NCI-H1105 (cell line): Measurements from ENCODE around the gene IL23A.
A peak's percentile ranks its signal among the peaks of the same experiment; 100 is the strongest.
"Not testable (repeated sequence)": the region's sequence is repeated elsewhere in the genome, so short reads cannot be mapped to it uniquely, and the experiment has no call there.

ENCODE experiments used
- DNase-seq: peaks from one replicate; lab custom pipeline; 2025; lab: John Stamatoyannopoulos, UW

The IL23A gene, protein sequence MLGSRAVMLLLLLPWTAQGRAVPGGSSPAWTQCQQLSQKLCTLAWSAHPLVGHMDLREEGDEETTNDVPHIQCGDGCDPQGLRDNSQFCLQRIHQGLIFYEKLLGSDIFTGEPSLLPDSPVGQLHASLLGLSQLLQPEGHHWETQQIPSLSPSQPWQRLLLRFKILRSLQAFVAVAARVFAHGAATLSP

GRCh38 chr12:56338308-56339157 lies at the start of gene IL23A:
Gene IL23A, plus strand, starts transcription at chr12:56338884. Its CDS starts 161 bp downstream, at chr12:56339045.
- DNase-seq: no peak

DNA sequence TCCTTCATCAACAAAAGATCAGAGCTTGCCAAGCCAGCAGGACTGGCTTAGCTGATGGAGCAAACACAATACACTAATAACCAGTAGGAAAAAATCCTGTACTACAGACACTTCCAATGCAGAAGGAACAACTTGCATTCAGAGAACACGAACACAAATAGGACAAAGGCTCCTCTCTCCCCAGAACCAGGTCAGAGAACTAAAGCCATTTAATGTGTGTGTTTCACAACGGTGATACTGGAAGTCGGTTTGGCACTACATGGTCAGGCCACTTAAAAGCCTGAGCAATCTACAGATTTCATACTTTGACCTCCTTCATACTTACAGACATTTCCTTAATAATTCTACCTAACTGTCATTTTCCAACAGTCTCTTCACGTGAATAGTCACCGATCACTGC lies 44.9 kb upstream of the IL23A start:
- no peak for DNase-seq

- no peak for DNase-seq
Observed at GRCh38 chr12:56296295-56296694, 42.4 kb upstream of the IL23A start.

GRCh38 chr12:56297400-56297799 lies 41.3 kb upstream of the IL23A start:
- no peak for DNase-seq

GRCh38 chr12:56298828-56299227 lies 39.9 kb upstream of the IL23A start:
- no peak for DNase-seq

GRCh38 chr12:56299308-56299852 lies 39.3 kb upstream of the IL23A start:
- no peak for DNase-seq

GRCh38 chr12:56299853-56300643 lies 38.6 kb upstream of the IL23A start, which contains the start of gene CS:
Gene CS, minus strand, starts transcription at chr12:56300330. Its CDS starts 129 bp downstream, at chr12:56300201.
- peak; percentile 89 for DNase-seq

DNA sequence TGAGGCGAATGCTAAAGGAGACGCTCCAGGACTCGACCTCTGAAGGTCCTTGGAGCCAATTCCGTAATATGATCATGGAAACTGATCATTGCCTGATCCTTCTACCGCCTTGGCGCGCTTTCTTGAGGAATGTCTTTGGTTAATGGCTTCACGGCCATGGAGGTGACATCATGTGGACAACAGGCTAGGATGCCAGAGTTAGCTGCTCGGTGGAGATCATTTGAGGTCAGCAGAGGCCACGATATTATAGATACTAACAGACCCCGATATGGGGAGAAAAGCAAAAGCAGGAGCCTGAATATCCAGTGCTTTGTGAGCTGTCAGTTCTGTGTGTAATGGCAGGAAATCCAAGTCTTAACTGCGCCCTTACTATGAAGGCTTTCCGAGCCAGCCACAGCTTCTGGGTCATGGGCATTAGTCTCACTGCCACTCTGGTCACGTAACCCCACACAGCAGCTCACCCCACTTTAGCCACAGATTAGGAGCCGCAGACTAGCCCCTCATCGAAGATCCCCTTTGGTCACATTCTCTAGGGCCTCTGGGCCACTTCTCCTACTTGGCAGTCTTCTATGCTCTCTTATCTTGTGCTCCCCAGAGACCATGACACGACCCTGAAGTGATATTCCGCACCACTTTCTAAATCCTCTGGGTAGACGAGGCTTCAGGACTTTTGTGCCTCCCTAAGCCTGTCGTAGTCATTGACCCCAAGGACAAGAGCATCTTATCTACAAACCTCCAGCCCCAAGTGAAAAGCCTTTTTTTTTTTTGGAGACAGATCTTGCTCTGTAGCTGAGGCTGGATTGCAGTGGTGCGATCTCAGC lies 37.8 kb upstream of the IL23A start:
- peak; percentile 31 for DNase-seq

DNA sequence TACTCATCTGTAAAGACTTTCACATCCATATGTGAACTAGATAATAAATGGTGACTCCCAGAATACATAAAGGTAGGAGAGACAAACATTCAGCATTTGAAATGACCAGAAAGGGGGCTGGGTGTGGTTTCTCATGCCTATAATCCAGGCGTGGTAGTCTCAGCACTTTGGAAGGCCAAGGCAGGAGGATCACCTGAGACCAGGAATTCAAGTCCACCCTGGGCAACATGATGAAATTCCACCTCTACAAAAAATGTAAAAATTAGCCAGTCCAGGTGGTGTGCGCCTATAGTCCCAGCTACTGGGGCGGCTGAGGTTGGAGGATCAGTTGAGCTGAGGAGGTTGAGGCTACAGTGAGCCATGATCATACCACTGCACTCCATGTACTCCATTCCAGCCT lies 34.4 kb upstream of the IL23A start:
- no peak for DNase-seq

- DNase-seq: no peak
Observed at GRCh38 chr12:56304872-56305590, 33.7 kb upstream of the IL23A start.

GRCh38 chr12:56307221-56307965 lies 31.3 kb upstream of the IL23A start:
- no peak for DNase-seq

DNA sequence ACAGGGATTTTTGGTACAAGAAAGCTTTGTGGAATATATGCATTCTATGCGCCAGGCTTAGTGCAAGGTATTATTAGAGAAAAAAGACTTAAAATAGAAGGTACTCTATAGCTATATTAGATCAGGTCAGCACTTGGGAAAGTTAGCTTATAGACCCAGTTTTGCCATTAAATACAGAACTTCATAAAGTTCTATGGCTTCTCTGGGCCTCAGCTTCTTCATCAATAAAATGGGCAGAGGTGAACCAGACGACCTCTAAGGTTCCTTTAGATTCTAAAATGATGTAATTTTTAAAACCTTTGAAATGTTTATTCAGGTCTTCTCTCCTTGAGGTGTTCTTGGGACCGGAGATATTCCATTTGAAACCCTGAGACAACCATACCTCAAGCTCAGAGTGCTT lies 30.0 kb upstream of the IL23A start:
- no peak for DNase-seq

DNA sequence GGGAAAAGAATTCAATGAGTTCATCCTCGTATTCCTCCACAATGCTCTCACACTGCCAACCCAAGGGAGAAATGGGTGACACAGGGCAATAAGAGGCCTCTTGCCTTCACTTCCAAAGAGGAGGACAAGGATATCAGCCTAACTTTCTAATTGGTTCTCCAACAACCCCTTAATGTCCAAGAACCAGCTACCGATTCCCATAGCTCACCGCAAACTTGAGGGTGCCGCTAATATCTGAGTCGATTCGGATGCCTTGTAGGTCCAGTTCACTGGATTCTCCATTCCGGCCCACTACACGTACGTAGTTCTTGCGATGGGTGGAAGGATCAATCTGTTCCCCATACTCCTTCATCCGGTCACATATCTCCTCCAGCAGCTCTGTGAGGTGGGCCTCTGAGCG lies 27.7 kb upstream of the IL23A start:
- DNase-seq: no peak

GRCh38 chr12:56315249-56315621 lies 23.4 kb upstream of the IL23A start:
- no peak for DNase-seq

- DNase-seq: peak; percentile 93
Observed at GRCh38 chr12:56315622-56316473, 22.8 kb upstream of the IL23A start, which contains the start of gene CNPY2. Gene CNPY2, minus strand, starts transcription at chr12:56315988. Its CDS starts 771 bp downstream, at chr12:56315217.

DNA sequence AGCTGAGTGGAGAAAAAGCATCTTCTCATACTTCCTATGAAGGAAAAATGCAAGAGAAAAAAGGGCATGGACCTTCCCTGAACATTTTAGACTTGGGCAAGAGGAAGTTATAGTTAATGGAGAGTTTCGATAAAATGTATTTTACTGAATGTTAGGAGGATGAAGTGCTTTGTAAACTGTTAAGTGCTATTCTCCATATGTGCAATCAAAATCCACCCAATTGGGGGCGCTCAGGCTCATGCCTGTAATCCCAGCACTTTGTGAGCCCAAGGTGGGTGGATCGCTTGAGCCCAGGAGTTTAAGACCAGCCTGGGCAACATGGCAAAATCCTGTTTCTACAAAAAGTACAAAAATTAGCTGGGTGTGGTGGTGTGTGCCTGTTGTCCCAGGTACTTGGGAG lies 21.0 kb upstream of the IL23A start:
- no peak for DNase-seq

- no peak for DNase-seq
Observed at GRCh38 chr12:56321027-56321426, 17.7 kb upstream of the IL23A start.

- not testable (repeated sequence) for DNase-seq
Observed at GRCh38 chr12:56321610-56322009, 17.1 kb upstream of the IL23A start.

GRCh38 chr12:56324206-56324605 lies 14.5 kb upstream of the IL23A start:
- no peak for DNase-seq
